ENCODE measurements around the gene GSS. TPM values are rescaled to one million over a fixed set of nuclear protein-coding genes. Genes with fewer than 3 reads are reported as not detected.

Gene GSS
- total and polyA plus RNA-seq, 2 of the 8 experiments (the other 6 are each of a cell fraction or from before 2014, with no cell fraction given), result 34.6 to 43.2 TPM

DNA sequence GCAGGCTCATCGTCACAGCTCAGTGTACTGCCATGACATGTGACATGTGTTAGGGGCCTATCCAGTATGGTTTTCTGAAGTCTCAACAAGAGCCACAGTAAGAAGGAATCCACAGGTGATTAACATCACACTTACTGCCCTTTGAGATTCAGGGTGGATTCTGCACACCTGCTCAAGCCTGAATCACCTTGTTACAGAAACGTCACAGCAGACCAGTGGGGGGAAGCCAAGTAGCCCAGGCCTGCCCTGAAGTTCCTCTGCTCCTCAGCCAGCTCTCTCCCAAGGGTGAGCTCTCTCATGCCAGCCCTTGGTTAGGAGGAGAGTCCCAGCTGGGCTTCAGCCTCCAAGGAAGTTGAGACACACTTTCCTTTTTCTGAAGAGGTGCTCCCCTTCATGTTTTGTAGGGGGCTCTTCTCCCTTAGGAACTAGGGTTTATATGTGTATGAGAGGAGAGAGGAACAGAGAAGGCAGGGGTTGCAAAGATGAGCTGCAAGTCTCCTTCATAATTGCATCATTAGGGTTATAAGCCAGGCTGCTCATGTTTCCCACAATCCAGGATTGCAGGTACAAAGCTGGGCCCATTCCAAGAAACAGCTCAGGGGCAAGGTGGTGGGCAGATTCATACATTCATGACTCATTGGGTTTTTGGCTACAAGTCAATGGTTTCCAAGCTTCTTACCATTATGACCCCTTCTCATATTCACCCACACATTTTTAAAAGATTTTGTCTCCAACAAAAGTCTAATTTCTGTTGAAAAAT, 11.6 kb downstream of the GSS start (continued):
- TF ChIP-seq, protein P1, sequence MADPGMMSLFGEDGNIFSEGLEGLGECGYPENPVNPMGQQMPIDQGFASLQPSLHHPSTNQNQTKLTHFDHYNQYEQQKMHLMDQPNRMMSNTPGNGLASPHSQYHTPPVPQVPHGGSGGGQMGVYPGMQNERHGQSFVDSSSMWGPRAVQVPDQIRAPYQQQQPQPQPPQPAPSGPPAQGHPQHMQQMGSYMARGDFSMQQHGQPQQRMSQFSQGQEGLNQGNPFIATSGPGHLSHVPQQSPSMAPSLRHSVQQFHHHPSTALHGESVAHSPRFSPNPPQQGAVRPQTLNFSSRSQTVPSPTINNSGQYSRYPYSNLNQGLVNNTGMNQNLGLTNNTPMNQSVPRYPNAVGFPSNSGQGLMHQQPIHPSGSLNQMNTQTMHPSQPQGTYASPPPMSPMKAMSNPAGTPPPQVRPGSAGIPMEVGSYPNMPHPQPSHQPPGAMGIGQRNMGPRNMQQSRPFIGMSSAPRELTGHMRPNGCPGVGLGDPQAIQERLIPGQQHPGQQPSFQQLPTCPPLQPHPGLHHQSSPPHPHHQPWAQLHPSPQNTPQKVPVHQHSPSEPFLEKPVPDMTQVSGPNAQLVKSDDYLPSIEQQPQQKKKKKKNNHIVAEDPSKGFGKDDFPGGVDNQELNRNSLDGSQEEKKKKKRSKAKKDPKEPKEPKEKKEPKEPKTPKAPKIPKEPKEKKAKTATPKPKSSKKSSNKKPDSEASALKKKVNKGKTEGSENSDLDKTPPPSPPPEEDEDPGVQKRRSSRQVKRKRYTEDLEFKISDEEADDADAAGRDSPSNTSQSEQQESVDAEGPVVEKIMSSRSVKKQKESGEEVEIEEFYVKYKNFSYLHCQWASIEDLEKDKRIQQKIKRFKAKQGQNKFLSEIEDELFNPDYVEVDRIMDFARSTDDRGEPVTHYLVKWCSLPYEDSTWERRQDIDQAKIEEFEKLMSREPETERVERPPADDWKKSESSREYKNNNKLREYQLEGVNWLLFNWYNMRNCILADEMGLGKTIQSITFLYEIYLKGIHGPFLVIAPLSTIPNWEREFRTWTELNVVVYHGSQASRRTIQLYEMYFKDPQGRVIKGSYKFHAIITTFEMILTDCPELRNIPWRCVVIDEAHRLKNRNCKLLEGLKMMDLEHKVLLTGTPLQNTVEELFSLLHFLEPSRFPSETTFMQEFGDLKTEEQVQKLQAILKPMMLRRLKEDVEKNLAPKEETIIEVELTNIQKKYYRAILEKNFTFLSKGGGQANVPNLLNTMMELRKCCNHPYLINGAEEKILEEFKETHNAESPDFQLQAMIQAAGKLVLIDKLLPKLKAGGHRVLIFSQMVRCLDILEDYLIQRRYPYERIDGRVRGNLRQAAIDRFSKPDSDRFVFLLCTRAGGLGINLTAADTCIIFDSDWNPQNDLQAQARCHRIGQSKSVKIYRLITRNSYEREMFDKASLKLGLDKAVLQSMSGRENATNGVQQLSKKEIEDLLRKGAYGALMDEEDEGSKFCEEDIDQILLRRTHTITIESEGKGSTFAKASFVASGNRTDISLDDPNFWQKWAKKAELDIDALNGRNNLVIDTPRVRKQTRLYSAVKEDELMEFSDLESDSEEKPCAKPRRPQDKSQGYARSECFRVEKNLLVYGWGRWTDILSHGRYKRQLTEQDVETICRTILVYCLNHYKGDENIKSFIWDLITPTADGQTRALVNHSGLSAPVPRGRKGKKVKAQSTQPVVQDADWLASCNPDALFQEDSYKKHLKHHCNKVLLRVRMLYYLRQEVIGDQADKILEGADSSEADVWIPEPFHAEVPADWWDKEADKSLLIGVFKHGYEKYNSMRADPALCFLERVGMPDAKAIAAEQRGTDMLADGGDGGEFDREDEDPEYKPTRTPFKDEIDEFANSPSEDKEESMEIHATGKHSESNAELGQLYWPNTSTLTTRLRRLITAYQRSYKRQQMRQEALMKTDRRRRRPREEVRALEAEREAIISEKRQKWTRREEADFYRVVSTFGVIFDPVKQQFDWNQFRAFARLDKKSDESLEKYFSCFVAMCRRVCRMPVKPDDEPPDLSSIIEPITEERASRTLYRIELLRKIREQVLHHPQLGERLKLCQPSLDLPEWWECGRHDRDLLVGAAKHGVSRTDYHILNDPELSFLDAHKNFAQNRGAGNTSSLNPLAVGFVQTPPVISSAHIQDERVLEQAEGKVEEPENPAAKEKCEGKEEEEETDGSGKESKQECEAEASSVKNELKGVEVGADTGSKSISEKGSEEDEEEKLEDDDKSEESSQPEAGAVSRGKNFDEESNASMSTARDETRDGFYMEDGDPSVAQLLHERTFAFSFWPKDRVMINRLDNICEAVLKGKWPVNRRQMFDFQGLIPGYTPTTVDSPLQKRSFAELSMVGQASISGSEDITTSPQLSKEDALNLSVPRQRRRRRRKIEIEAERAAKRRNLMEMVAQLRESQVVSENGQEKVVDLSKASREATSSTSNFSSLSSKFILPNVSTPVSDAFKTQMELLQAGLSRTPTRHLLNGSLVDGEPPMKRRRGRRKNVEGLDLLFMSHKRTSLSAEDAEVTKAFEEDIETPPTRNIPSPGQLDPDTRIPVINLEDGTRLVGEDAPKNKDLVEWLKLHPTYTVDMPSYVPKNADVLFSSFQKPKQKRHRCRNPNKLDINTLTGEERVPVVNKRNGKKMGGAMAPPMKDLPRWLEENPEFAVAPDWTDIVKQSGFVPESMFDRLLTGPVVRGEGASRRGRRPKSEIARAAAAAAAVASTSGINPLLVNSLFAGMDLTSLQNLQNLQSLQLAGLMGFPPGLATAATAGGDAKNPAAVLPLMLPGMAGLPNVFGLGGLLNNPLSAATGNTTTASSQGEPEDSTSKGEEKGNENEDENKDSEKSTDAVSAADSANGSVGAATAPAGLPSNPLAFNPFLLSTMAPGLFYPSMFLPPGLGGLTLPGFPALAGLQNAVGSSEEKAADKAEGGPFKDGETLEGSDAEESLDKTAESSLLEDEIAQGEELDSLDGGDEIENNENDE (IDR thresholded peaks at IDR 0.05; ENCODE audit: insufficient replicate concordance, low read length), result no peak
- TF ChIP-seq RBBP5 (IDR thresholded peaks at IDR 0.05; ENCODE audit: borderline replicate concordance, low read depth, low read length), result no peak
- TF ChIP-seq PHF8 (conservative IDR thresholded peaks at IDR 0.05; ENCODE audit: low read depth, low read length), result no peak
- TF ChIP-seq TAF1 (IDR thresholded peaks at IDR 0.05; ENCODE audit: low read depth, low read length), result no peak
- TF ChIP-seq SP4 (IDR thresholded peaks at IDR 0.05; ENCODE audit: low read length), result no peak
- no peak for TF ChIP-seq ASH2L (IDR thresholded peaks at IDR 0.05; ENCODE audit: low read length)
- no peak for TF ChIP-seq TBP (IDR thresholded peaks at IDR 0.05; ENCODE audit: low read depth, low read length)
- no peak for TF ChIP-seq BACH1 (IDR thresholded peaks at IDR 0.05; ENCODE audit: low read length)
- TF ChIP-seq SUZ12 (IDR thresholded peaks at IDR 0.05; ENCODE audit: low read length), result no peak

Data from H1 (cell line).